Endothelial cell (in vitro differentiated cells): ENCODE data around the gene ZNF621. TPM values are rescaled to one million over a fixed set of nuclear protein-coding genes. Genes with fewer than 3 reads are reported as not detected.

Experiments used
- DNase-seq: peaks from one replicate; pipeline ENCODE4 v3.0.0; 2021; ENCODE audit warnings: low spot score
- H3K27ac Mint-ChIP-seq: one replicate; pipeline ENCODE4 v1.8.0; 2021; ENCODE audit warnings: mixed read lengths, inconsistent platforms; ENCODE audit not compliant: unreplicated experiment
- H3K27me3 Mint-ChIP-seq: one replicate; pipeline ENCODE4 v1.8.0; 2021; ENCODE audit warnings: mild to moderate bottlenecking, moderate library complexity, mixed read lengths, inconsistent platforms; ENCODE audit not compliant: unreplicated experiment
- H3K36me3 Mint-ChIP-seq: one replicate; pipeline ENCODE4 v1.8.0; 2021; ENCODE audit warnings: mild to moderate bottlenecking, low read depth, mixed read lengths, inconsistent platforms; ENCODE audit not compliant: unreplicated experiment
- H3K4me1 Mint-ChIP-seq: one replicate; pipeline ENCODE4 v1.8.0; 2021; ENCODE audit warnings: mild to moderate bottlenecking, mixed read lengths, inconsistent platforms; ENCODE audit not compliant: unreplicated experiment
- H3K4me3 Mint-ChIP-seq: one replicate; pipeline ENCODE4 v1.8.0; 2021; ENCODE audit warnings: mild to moderate bottlenecking, mixed read lengths, inconsistent platforms; ENCODE audit not compliant: unreplicated experiment
- H3K9me3 Mint-ChIP-seq: one replicate; pipeline ENCODE4 v1.8.0; 2021; ENCODE audit warnings: mixed read lengths, inconsistent platforms; ENCODE audit not compliant: unreplicated experiment
- CTCF ChIP-seq: fragments of 200-600 bp; sonication (generic); IDR thresholded peaks from one replicate; pipeline ENCODE4 v1.5.0; 2021; ENCODE audit warnings: antibody characterized with exemption; ENCODE audit not compliant: unreplicated experiment
- total RNA-seq: library from RNA; stranded (reverse); fragmentation: NEBNext Ultra II Directional; extraction: Animal tissue kit (Norgen Biotek cat#: 25700); gene quantifications from one replicate; pipeline ENCODE4 v1.2.1, GENCODE V29; 2021; ENCODE audit not compliant: unreplicated experiment

ZNF621 gene
- total RNA-seq, 1 donor from 2014 or later: 25.7 TPM

GRCh38 chr3:40528426-40528825, 3.7 kb downstream of the ZNF621 start:
- no peak for TF ChIP-seq CTCF
- Mint-ChIP-seq H3K4me3 (no peak overlapping the region), H3K4me1 (peaks cover 14% of the 10 kb centered on the region), H3K27ac (no peak overlapping the region), H3K36me3 (peaks cover 37% of the 10 kb centered on the region), H3K27me3 (peaks cover 1% of the 10 kb centered on the region), H3K9me3 (no peaks in the 10 kb centered on the region)
- DNase-seq: no peak

DNA sequence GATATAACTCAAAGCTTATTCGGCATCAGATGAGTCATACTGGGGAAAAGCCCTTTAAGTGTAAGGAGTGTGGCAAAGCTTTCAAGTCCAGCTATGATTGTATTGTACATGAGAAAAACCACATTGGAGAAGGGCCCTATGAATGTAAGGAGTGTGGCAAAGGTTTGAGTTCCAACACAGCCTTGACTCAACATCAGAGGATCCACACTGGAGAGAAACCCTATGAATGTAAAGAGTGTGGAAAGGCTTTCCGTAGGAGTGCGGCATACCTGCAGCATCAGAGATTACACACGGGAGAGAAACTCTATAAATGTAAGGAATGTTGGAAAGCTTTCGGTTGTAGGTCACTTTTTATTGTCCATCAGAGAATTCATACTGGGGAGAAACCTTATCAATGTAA, 7.5 kb downstream of the ZNF621 start:
- Mint-ChIP-seq H3K9me3 (no peaks in the 10 kb centered on the region), H3K4me1 (no peaks in the 10 kb centered on the region), H3K27ac (no peak overlapping the region), H3K4me3 (peak overlapping the region; percentile 69), H3K36me3 (peaks cover 61% of the 10 kb centered on the region), H3K27me3 (peaks cover 1% of the 10 kb centered on the region)
- no peak for TF ChIP-seq CTCF
- no peak for DNase-seq

- H3K36me3 Mint-ChIP-seq: peaks cover 75% of the 10 kb centered on the region
- no peak for TF ChIP-seq CTCF
- H3K4me1 Mint-ChIP-seq: no peaks in the 10 kb centered on the region
- no peaks in the 10 kb centered on the region for H3K9me3 Mint-ChIP-seq
- peaks cover 1% of the 10 kb centered on the region for H3K27me3 Mint-ChIP-seq
- no peak overlapping the region for H3K27ac Mint-ChIP-seq
- H3K4me3 Mint-ChIP-seq: no peak overlapping the region
- DNase-seq: no peak
Observed at GRCh38 chr3:40534283-40534682, 9.5 kb downstream of the ZNF621 start.

DNA sequence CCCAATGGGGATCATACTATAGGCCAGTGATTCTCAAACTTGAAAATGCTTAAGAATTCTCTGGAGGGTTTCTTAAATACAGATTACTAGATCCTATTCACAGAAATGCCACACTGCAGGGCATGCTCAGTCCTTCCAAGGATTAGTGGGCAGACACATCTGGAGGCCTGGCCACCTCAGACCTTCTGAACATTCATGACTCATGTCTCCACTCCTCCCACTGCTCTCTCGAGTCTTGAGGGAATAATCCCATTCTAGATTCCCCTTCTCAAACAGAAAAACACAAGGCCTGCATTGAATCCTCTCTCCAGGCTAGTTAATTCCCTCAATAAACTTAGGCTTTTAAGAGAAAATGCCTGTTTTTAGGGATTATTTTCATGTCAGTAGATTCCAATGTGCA, 22.1 kb downstream of the ZNF621 start:
- peaks cover 4% of the 10 kb centered on the region for H3K36me3 Mint-ChIP-seq

DNA sequence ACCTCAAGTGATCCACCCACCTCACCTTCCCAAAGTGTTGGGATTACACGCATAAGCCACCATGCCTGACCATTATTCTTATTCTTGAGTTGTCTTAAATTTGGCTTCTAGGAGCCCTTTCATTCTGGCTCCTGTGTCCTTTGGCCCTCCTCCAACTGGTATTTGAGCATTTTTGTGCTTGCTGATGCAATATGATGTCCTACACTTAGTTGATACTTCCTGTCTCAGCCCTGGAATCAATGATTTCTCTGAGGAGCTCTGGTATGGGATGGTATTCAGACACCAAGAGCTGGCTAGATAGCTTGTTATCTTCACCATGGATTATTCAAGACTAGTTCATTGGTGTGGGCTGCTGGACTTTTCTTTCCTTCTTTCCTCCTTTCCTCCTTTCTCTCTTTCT, 25.4 kb downstream of the ZNF621 start:
- Mint-ChIP-seq H3K27ac (no peak overlapping the region), H3K4me3 (no peak overlapping the region), H3K36me3 (peaks cover 4% of the 10 kb centered on the region), H3K9me3 (no peaks in the 10 kb centered on the region), H3K27me3 (peaks cover 5% of the 10 kb centered on the region), H3K4me1 (peaks cover 3% of the 10 kb centered on the region)
- no peak for DNase-seq
- no peak for TF ChIP-seq CTCF

More for the DNA sequence above, 22.1 kb downstream of the ZNF621 start:
- no peaks in the 10 kb centered on the region for H3K9me3 Mint-ChIP-seq
- peaks cover 4% of the 10 kb centered on the region for H3K27me3 Mint-ChIP-seq
- no peak overlapping the region for H3K4me3 Mint-ChIP-seq
- no peak for DNase-seq
- no peak for TF ChIP-seq CTCF
- H3K27ac Mint-ChIP-seq: no peak overlapping the region
- peaks cover 3% of the 10 kb centered on the region for H3K4me1 Mint-ChIP-seq
